ENCODE results near the gene SLC35E3.
A peak's percentile ranks its signal among the peaks of the same experiment; 100 is the strongest.

SLC35E3 gene

DNA sequence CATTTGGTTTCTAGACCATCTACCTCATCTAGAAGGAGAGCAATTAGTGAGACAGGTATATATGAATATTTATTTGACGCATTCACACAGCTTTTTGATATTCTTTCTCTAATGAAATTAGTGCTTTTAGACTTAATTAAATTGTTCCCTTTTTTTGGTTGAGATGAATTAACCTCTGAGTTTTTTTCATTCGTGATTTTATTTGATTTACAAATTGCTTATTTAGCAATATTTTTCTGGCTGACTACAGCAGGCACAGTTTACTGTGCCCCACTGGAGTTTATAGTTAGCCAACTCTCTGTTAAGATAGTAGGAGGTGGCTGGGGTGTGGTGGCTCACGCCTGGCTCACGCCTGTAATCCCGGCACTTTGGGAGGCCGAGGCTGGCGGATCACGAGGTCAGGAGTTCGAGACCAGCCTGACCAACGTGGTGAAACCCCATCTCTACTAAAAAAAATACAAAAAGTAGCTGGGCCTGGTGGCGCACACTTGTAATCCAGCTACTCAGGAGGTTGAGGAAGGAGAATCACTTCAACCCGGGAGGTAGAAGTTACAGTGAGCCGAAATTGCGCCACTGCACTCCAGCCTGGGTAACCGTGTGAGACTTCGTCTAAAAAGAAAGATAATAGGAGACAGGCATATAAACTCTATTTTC lies 78.7 kb downstream of the SLC35E3 start:
- TF ChIP-seq, protein P1, sequence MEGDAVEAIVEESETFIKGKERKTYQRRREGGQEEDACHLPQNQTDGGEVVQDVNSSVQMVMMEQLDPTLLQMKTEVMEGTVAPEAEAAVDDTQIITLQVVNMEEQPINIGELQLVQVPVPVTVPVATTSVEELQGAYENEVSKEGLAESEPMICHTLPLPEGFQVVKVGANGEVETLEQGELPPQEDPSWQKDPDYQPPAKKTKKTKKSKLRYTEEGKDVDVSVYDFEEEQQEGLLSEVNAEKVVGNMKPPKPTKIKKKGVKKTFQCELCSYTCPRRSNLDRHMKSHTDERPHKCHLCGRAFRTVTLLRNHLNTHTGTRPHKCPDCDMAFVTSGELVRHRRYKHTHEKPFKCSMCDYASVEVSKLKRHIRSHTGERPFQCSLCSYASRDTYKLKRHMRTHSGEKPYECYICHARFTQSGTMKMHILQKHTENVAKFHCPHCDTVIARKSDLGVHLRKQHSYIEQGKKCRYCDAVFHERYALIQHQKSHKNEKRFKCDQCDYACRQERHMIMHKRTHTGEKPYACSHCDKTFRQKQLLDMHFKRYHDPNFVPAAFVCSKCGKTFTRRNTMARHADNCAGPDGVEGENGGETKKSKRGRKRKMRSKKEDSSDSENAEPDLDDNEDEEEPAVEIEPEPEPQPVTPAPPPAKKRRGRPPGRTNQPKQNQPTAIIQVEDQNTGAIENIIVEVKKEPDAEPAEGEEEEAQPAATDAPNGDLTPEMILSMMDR (conservative IDR thresholded peaks at IDR 0.05; ENCODE audit: low read depth, low read length) = no peak
- DNase-seq (ENCODE audit: low read depth) = no peak
- H3K4me3 ChIP-seq (ENCODE audit: low read depth, low read length) = no peak overlapping the region

DNA sequence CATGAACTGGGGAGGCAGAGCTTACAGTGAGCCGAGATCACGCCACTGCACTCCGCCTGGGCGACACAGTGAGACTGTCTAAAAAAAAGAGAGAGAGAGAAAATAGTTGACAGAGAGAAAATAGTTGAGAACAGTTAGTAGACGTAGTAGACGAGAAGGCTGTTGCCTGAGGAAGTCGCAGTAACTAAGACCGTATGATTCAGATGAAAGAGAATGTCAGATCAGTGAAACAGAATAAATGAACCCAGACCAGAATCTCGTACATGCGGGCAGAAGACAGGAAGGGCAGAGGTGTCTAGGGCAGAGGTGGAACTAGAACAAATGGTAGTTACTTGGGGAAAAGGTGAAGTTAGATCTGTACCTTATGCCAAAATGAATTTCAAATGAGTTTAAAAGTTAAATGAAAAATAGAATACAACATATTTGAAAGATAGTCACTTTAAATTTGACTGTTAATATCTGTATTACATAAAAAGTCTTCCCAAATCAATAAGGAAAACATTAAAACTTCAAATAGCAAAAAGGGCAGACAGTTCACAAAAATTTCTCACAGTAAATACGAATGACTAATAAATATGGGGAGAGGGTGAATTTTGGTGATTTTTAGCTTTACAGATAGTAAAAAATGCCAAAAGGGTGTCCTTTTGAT lies 79.7 kb downstream of the SLC35E3 start:
- DNase-seq (ENCODE audit: low read depth) = peak; percentile 60
- TF ChIP-seq, protein P1 (conservative IDR thresholded peaks at IDR 0.05; ENCODE audit: low read depth, low read length) = no peak
- H3K4me3 ChIP-seq (ENCODE audit: low read depth, low read length) = no peak overlapping the region

DNA sequence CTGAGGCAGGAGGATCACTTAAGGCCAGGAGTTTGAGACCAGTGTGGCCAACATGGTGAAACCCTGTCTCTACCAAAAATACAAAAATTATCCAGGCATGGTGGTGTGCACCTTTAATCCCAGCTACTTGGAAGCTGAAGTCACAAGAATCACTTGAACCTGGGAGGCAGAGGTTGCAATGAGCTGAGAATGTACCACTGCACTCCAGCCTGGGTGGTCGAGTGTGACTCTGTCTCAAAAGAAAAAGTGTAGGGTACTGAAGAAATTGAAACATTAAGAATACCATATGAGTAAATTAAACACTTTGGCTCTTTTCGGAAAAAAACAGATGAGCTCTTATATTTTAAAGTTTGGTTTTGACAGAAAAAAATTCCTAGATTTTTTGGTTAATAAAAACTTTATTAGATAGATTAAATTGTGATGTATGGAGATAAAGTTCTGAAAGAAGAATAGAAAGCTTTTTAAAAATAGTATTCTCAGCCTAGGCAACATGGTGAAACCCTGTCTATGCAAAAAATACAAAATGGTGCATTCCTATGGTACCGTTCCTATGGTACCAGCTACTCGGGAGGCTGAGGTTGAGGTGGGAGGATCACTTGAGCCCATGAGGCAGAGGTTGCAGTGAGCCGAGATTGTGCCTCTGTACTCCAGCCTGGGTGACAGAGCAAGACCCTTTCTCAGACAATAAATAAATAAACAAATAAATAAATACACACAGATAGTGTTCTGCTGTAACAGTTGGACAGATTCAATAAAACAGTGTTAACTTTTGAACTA lies 82.1 kb downstream of the SLC35E3 start:
- H3K4me3 ChIP-seq (ENCODE audit: low read depth, low read length) = no peak overlapping the region
- TF ChIP-seq, protein P1 (conservative IDR thresholded peaks at IDR 0.05; ENCODE audit: low read depth, low read length) = no peak
- no peak for DNase-seq (ENCODE audit: low read depth)

DNA sequence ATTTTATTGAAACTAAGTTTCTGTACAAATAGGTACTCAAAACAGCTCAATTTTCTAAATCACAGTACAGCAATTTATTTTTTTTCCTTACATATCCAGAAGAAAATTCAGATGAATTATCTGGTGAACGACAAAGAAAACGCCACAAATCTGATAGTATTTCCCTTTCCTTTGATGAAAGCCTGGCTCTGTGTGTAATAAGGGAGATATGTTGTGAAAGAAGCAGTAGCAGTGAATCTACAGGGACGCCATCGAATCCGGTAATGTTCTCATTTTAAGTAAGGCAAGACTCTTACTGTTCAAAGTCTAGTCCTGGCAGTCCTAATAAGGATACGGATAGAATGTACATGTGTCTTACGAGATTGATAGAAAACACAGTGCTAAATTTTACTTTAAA lies 82.7 kb downstream of the SLC35E3 start:
- TF ChIP-seq, protein P1 (conservative IDR thresholded peaks at IDR 0.05; ENCODE audit: low read depth, low read length) = no peak
- DNase-seq (ENCODE audit: low read depth) = no peak
- H3K4me3 ChIP-seq (ENCODE audit: low read depth, low read length) = no peak overlapping the region
